Measurements from ENCODE around the gene HOXC5. TPM values are rescaled to one million over a fixed set of nuclear protein-coding genes. Genes with fewer than 3 reads are reported as not detected.

Gene HOXC5
- total RNA-seq, 4 donors from 2014 or later = 0.58 to 2.2 (median 0.97) TPM; not detected in 1

DNA sequence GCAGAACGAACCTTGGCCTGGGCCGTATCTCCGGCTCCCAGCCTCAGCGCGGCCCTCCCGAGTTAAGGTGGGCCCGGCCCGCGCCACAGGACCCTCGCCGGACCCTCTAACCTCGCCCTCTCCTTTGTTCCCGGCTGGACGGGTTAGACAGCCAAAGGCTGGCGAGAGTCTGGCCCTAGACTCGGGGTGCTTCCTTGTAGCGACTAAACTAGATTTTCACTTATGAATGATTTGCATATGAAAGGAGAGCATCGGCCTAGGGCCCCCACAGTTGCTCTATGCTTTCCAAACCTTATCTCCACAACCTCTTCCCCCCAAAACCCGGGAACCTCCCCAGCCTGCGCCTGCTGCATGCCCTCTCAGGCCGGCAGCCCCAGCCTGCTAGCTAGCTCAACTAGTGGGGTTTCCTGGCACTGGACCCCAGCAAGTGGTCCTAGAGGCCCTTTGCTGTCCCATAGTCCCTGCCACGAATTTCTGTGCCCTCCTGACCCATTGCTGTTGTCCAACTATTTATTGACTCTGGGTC is 2.0 kb downstream of the HOXC5 start:
- no peak for TF ChIP-seq POLR2A (IDR thresholded peaks at IDR 0.05)
- TF ChIP-seq, protein P1, sequence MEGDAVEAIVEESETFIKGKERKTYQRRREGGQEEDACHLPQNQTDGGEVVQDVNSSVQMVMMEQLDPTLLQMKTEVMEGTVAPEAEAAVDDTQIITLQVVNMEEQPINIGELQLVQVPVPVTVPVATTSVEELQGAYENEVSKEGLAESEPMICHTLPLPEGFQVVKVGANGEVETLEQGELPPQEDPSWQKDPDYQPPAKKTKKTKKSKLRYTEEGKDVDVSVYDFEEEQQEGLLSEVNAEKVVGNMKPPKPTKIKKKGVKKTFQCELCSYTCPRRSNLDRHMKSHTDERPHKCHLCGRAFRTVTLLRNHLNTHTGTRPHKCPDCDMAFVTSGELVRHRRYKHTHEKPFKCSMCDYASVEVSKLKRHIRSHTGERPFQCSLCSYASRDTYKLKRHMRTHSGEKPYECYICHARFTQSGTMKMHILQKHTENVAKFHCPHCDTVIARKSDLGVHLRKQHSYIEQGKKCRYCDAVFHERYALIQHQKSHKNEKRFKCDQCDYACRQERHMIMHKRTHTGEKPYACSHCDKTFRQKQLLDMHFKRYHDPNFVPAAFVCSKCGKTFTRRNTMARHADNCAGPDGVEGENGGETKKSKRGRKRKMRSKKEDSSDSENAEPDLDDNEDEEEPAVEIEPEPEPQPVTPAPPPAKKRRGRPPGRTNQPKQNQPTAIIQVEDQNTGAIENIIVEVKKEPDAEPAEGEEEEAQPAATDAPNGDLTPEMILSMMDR (IDR thresholded peaks at IDR 0.05) = no peak
- DNase-seq (ENCODE audit: low spot score in 2 of 2) = no peak
- intact Hi-C loops (cut with DNase I; ENCODE audit: low total_unique reads) = loop anchor here (5.0 kb wide), 1 partner anchor 157 kb away; no protein-coding TSS in a partner anchor
- WGBS, 2 donors = 62 to 82% methylated on average over 22 of the region's 22 CpGs
- H3K4me3 ChIP-seq (ENCODE audit: low read depth, poor library complexity, severe bottlenecking) = no peak overlapping the region

DNA sequence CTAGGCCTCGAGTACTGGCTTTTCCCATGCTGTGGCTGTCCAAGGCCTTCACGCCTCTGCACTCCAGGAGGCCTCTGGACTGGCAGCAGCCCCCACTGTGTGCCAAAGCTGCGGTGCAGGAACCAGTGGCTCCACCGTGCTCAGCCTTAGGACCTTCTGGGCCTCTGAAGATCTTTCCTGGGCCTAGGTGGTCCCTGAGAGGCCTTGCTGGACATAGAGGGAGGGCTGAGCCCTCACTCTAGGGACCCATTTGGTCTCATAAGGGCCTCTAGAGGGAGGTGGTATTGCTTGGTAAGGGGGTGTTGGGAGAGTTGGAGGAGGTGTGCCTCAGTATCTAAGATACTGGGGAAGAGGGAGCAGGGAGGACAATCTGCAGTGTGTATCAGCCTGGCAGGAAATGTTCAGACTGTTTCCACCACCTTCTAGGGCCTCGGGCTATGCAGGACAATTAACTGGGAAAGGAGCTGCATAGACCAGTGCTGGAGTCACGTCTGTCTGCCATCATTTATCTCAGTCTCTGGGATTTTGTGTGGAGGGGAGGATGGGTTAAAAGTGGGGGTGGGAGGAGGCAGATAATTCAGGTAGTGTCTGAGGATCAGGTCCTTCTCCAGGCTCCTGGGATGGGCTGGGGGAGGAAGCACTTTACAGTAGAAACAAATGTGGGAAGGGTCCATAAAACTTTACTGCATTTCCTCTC is 2.9 kb downstream of the HOXC5 start:
- no peak overlapping the region for H3K4me3 ChIP-seq (ENCODE audit: low read depth, poor library complexity, severe bottlenecking)
- intact Hi-C loops (cut with DNase I; ENCODE audit: low total_unique reads) = no loop called here
- TF ChIP-seq, protein P1 (IDR thresholded peaks at IDR 0.05) = no peak
- no peak for TF ChIP-seq POLR2A (IDR thresholded peaks at IDR 0.05)
- 54 to 61% methylated on average over 6 of the region's 6 CpGs for WGBS, 2 donors
- DNase-seq (ENCODE audit: low spot score in 2 of 2) = no peak

DNA sequence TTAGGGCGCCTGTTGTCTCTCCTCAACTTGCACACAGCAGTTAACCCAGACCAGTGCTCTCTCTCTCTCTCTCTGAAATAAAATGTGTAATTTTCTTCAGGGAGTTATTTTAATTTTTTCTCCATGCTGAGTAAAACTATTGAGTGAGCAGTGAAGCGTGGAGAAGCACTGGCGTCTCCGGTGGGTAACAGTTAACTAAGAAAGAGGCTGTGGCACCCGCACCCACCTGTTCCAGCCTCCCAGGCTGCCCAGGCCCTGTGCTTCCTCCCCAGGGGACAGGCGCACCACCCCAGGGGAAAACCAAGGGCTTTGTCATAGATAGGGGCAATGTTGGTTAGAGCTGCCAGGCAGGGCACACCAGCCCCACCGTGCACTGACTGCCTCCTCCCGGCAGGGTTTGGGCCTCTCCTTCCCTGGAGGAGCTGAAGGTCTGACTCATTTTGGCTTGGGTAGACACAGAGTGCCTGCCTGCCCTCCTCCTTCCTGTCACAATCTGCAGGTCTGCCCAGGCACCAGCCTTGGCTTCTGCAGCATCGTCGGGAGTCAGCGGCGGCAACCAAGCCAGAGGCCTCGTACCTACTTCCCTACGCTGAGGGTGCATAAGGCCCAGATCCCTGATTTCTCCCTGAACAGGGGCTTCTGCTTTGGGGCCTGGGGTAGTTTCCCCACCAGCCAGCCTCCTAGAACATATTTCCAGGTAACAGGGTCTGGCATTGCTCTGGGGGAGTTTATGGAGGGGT is 3.9 kb downstream of the HOXC5 start:
- TF ChIP-seq, protein P1 (IDR thresholded peaks at IDR 0.05) = no peak
- TF ChIP-seq POLR2A (IDR thresholded peaks at IDR 0.05) = no peak
- WGBS, 2 donors = 42 to 47% methylated on average over 11 to 14 of the region's 14 CpGs
- intact Hi-C loops (cut with DNase I; ENCODE audit: low total_unique reads) = no loop called here
- DNase-seq (ENCODE audit: low spot score in 2 of 2) = no peak
- no peak overlapping the region for H3K4me3 ChIP-seq (ENCODE audit: low read depth, poor library complexity, severe bottlenecking)

DNA sequence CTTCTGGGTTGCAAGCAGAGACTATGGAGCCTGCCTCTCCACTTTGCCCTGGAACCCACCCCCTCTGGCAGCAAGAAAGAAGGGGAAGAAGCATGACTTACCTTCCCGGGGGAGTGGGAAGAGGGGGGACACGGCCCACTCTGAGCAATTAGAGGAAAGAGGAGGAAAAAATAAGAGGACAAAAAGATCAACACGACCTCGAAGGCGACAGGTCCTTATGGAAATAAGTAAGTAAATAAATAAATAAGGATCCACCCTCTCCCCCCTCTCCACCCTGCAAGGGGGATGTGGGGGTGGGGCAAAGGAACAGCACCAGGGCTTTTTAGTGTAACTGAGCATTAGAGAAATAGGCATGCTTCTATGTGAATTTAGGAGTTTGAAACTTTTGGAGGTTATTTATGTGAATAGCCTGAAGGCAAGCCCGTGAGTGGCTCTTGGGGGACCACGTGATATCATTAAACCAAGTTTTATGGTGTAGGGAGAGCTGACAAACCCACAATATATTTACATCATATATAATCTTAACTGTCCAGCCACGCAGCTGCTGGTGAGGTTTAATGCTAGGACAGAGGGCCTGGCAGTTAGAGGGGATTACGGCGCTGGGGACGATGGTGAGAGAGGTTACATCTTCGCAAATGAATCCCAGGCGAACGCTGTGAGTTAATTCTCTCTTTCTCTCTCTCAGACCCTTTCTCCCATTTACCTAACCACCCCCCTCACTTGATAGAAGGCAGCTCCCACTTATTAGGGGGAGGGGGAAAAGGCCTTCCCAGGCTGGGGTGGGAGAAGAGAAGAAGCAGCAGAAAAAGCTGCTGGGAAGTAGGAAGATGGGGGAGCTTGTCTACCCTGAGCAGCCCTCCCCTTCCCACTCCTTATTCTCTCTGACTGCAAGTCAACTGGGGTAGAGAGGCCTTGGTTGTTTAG is 4.8 kb downstream of the HOXC5 start:
- 62 to 65% methylated on average over 14 of the region's 14 CpGs for WGBS, 2 donors

More for the DNA sequence above, 4.8 kb downstream of the HOXC5 start:
- DNase-seq (ENCODE audit: low spot score in 2 of 2) = no peak
- no peak overlapping the region for H3K4me3 ChIP-seq (ENCODE audit: low read depth, poor library complexity, severe bottlenecking)
- no peak for TF ChIP-seq POLR2A (IDR thresholded peaks at IDR 0.05)
- TF ChIP-seq, protein P1 (IDR thresholded peaks at IDR 0.05) = no peak
- intact Hi-C loops (cut with DNase I; ENCODE audit: low total_unique reads) = no loop called here

Data from lower leg skin (tissue), 4 donors.